Measurements from ENCODE around the gene DRICH1. TPM values are rescaled to one million over a fixed set of nuclear protein-coding genes. Genes with fewer than 3 reads are reported as not detected.

The DRICH1 gene
- total and polyA plus RNA-seq, 2 of the 8 experiments (the other 6 are each of a cell fraction or from before 2014, with no cell fraction given) = 0.21 to 0.28 TPM

GRCh38 chr22:23621082-23621780 is 10.9 kb downstream of the DRICH1 start:
- no peak overlapping the region for H3K18ac ChIP-seq (ENCODE audit: extremely low read depth, low read length)
- H2BK20ac ChIP-seq (ENCODE audit: low read length) = no peak overlapping the region
- no peak overlapping the region for H2BK12ac ChIP-seq (ENCODE audit: low read depth, low read length)
- no peak overlapping the region for H3K23ac ChIP-seq (ENCODE audit: insufficient read length)
- no peak overlapping the region for H4K8ac ChIP-seq (ENCODE audit: extremely low read depth, insufficient read depth, low read length)
- H3K9me3 ChIP-seq (ENCODE audit: insufficient read depth in 2 of 2, low read depth in 1 of 2, low read length in 1 of 2) = no peaks in the 10 kb centered on the region
- no peak overlapping the region for H2AK5ac ChIP-seq (ENCODE audit: low read depth, low read length)
- no peak overlapping the region for H2BK15ac ChIP-seq (ENCODE audit: low read length)
- H3K79me1 ChIP-seq (ENCODE audit: low read depth, low read length) = no peaks in the 10 kb centered on the region
- H3K79me2 ChIP-seq (ENCODE audit: control insufficient read depth in 1 of 2, insufficient read depth in 2 of 2, low read length in 2 of 2) = no peaks in the 10 kb centered on the region
- no peaks in the 10 kb centered on the region for H3K23me2 ChIP-seq (ENCODE audit: low read depth, low read length)
- POLR2A ChIA-PET (ENCODE audit: partially characterized antibody) = no interaction called here
- H3K4me3 ChIP-seq (ENCODE audit: extremely low read depth in 1 of 4, insufficient read depth in 2 of 4, low read depth in 3 of 4, low read length in 4 of 4) = no peak overlapping the region
- no peak overlapping the region for H2AFZ ChIP-seq (ENCODE audit: low read length)
- H3K56ac ChIP-seq (replicated peaks; ENCODE audit: insufficient read length, low read depth, low read length) = no peak overlapping the region
- 85% methylated on average over 9 of the region's 9 CpGs; no CpG with 5 or more reads in 1 of the 2 experiments for WGBS, 2 experiments (ENCODE audit: extremely low coverage in 1 of 2, insufficient coverage in 1 of 2, insufficient read length in 1 of 2, insufficient replicate concordance in 2 of 2, low coverage in 1 of 2, low lambda C conversion rate in 2 of 2, missing lambda C conversion rate in 1 of 2)
- no peak overlapping the region for H3K9ac ChIP-seq (replicated peaks in 1 of 4; ENCODE audit: extremely low read depth in 1 of 4, low read depth in 3 of 4, low read length in 3 of 4)
- H2BK5ac ChIP-seq (ENCODE audit: low read depth, low read length) = no peak overlapping the region
- no peak overlapping the region for H3K4ac ChIP-seq (replicated peaks; ENCODE audit: insufficient read length, low read depth, low read length)
- H4K5ac ChIP-seq (ENCODE audit: insufficient read length, low read depth, low read length) = no peak overlapping the region
- no peak overlapping the region for H4K91ac ChIP-seq (replicated peaks; ENCODE audit: insufficient read length, low read length)
- H3K4me1 ChIP-seq (replicated peaks in 1 of 4; ENCODE audit: control insufficient read depth in 3 of 4, insufficient read depth in 4 of 4, low read length in 3 of 4) = no peaks in the 10 kb centered on the region; a peak in 1 of 7 replicates
- H3K27me3 ChIP-seq (replicated peaks in 1 of 4; ENCODE audit: control insufficient read depth in 3 of 4, extremely low read depth in 1 of 4, insufficient read depth in 3 of 4, low read length in 3 of 4) = no peaks in the 10 kb centered on the region; a peak in 2 of 7 replicates
- no peaks in the 10 kb centered on the region for H3K36me3 ChIP-seq (ENCODE audit: control insufficient read depth in 2 of 4, insufficient read depth in 4 of 4, low read length in 3 of 4)
- CTCF ChIA-PET (ENCODE audit: partially characterized antibody) = interaction anchor here (0.8 kb wide), 1 partner anchor 229 kb away, joined by 3 read pairs; no protein-coding TSS in a partner anchor
- no peak overlapping the region for H3K14ac ChIP-seq (ENCODE audit: insufficient read length)
- no peak overlapping the region for H3K4me2 ChIP-seq (ENCODE audit: insufficient read depth in 1 of 2, low read depth in 2 of 2, low read length in 2 of 2)
- H2BK120ac ChIP-seq (replicated peaks; ENCODE audit: low read depth, low read length) = no peak overlapping the region
- H3K27ac ChIP-seq (ENCODE audit: low read depth, low read length) = no peak overlapping the region
- FAIRE-seq (no peak), DNase-seq (ENCODE audit: low read depth in 1 of 2, low spot score in 2 of 2) (no peak)
- H4K20me1 ChIP-seq (replicated peaks in 1 of 2; ENCODE audit: control insufficient read depth in 1 of 2, insufficient read depth in 2 of 2, low read length in 2 of 2) = no peaks in the 10 kb centered on the region
- TF ChIP-seq PHF8 (conservative IDR thresholded peaks at IDR 0.05; ENCODE audit: low read depth, low read length) (no peak), JUN (IDR thresholded peaks at IDR 0.05; ENCODE audit: low read depth, low read length) (no peak), ATF2 (IDR thresholded peaks at IDR 0.05; ENCODE audit: low read length) (no peak), RFX5 (IDR thresholded peaks at IDR 0.05; ENCODE audit: borderline replicate concordance, low read depth, low read length) (no peak), GTF2F1 (IDR thresholded peaks at IDR 0.05; ENCODE audit: borderline replicate concordance, low read depth, low read length) (no peak), RBBP5 (IDR thresholded peaks at IDR 0.05; ENCODE audit: borderline replicate concordance, low read depth, low read length) (no peak), YY1 (IDR thresholded peaks at IDR 0.05; ENCODE audit: low read depth, low read length) (no peak), RXRA (IDR thresholded peaks at IDR 0.05; ENCODE audit: insufficient read depth, low read depth, low read length) (no peak), JUND (IDR thresholded peaks at IDR 0.05; ENCODE audit: low read length) (no peak), RNF2 (IDR thresholded peaks at IDR 0.05; ENCODE audit: borderline replicate concordance, low read depth, low read length, missing control alignments, poor library complexity, severe bottlenecking) (no peak), SRF (IDR thresholded peaks at IDR 0.05; ENCODE audit: low read depth, low read length) (no peak)

All from H1 (cell line).